ENCODE measurements around the gene RASGEF1B.
"Not testable (repeated sequence)": the region's sequence is repeated elsewhere in the genome, so short reads cannot be mapped to it uniquely, and the experiment has no call there.

The RASGEF1B gene

DNA sequence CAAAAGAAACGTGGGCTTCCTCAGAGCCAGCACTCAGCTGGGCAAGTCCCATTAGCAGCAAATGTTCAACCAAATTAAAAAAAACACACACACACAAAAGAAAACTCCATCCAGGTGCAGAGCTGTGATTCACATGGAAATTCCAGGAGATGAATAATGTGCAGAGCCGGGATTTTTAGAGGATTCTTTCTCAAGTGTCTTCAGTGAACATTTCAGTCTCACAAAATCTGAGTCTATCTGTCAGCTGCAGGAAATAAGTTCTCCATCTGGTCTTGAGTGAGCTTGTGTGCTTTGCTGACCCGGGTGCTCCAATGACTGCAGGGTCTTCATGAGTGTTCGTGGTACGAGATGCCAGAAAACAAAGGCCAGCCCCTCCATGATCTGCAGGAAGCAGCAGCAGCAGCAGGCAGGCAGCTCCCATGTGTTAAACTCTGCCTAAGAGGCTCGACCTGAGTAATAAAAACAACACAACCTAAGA, 44.3 kb downstream of the RASGEF1B start:
- Mint-ChIP-seq H3K27me3 (no peaks in the 10 kb centered on the region), H3K36me3 (ENCODE audit: insufficient read depth) (peaks cover 27% of the 10 kb centered on the region), H3K4me1 (ENCODE audit: low read depth in 2 of 2) (no peaks in the 10 kb centered on the region), H3K4me3 (no peak overlapping the region), H3K27ac (no peak overlapping the region), H3K9me3 (peaks cover 0 to 2% of the 10 kb centered on the region in 2 donors)
- ATAC-seq (replicated peaks) = no peak
- DNase-seq = no peak

DNA sequence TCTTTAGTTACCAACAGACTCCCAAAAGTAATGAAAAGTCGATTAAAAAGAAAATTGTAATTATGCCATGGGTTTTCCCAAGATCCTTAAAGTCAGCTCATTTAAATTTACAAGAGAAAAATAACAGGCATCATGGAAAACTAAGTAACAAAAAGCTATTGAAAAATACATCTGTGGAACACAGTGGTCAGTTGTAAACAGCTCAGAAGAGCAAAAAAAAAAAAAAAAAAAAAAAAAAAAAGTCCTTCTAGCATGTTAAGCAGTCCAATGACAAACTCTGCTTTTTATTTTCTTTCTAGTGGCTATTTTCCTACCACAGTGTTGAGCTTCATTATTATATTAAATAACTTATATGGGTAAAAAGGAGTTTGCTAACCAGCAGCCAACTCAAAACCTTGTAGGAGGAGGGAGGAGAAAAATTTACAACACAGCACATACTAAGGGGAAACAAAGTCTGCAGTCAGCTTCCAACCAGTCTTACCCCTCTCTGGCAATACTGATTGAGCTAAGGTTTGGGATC, 44.9 kb downstream of the RASGEF1B start:
- H3K4me1 Mint-ChIP-seq (ENCODE audit: low read depth in 2 of 2) = no peaks in the 10 kb centered on the region
- H3K9me3 Mint-ChIP-seq = peaks cover 0 to 2% of the 10 kb centered on the region in 2 donors
- H3K4me3 Mint-ChIP-seq = no peak overlapping the region
- ATAC-seq (replicated peaks) (no peak), DNase-seq (no peak)
- peaks cover 21% of the 10 kb centered on the region for H3K36me3 Mint-ChIP-seq (ENCODE audit: insufficient read depth)
- no peak overlapping the region for H3K27ac Mint-ChIP-seq
- no peaks in the 10 kb centered on the region for H3K27me3 Mint-ChIP-seq

DNA sequence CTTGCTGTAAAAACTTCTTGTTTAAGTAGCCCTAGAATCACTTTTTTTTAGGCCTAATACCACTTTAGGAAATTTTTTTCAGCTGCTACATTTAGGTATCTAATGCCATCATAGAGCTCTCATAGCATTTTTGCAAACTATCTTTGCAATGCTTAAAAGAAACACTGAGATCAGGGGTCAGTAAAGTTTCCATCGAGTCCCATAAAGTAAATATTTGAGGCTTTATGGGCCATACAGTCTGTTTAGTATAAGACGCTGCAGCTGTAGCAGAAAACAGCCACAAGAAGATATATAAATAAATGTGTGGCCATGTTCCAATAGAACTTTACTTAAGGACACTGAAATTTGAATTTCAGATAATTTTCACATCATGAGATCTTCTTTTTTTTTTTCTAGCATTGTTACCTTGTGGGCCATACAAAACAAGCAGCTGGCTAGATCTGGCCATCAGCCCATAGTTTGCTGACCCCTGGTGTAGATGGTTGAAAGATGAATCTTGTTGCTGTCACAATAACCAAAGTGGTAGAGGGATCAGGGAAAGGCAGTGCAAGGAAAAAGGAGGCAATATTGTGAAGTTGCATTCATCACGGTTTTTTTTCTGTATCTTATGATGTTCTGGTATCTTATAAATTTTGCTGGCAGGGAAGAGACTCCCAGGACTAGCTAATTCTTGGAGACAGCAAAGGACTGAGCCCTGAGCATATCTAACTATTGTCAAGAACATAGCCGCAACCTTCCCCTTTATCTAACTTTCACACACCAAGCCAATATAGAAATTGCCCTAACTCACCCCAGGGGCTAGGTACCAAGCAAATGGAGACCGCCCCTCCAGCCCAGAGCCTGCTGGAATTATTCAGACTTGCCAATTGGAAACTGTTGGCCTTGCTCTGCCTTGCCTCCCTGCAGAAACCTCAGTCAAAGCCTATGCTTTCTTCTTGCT, 46.6 kb downstream of the RASGEF1B start:
- H3K36me3 Mint-ChIP-seq (ENCODE audit: insufficient read depth) = peaks cover 20% of the 10 kb centered on the region
- no peak overlapping the region for H3K27ac Mint-ChIP-seq
- ATAC-seq (replicated peaks) = no peak
- H3K9me3 Mint-ChIP-seq = peaks cover 0 to 2% of the 10 kb centered on the region in 2 donors
- H3K27me3 Mint-ChIP-seq = no peaks in the 10 kb centered on the region
- no peak for DNase-seq
- no peaks in the 10 kb centered on the region for H3K4me1 Mint-ChIP-seq (ENCODE audit: low read depth in 2 of 2)
- no peak overlapping the region for H3K4me3 Mint-ChIP-seq

DNA sequence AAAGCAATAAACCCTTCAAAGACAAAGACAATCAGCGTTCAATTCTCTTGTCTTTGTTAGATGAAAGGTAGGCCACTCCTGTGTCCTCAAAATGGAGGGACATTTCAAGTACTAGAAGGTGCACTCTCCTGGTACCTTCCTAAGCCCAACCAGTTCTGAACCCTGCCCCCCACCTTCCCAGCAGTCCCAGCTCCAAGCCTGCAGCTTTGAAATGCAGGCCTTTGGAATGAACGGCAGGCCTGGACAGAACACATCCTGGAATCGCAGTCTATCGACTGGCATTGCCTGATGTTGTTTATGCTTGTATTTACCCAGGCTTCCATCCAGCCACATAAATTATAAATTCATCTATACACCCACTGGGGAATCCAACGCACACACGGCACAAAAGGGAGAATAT, 47.4 kb downstream of the RASGEF1B start:
- no peaks in the 10 kb centered on the region for H3K4me1 Mint-ChIP-seq (ENCODE audit: low read depth in 2 of 2)

DNA sequence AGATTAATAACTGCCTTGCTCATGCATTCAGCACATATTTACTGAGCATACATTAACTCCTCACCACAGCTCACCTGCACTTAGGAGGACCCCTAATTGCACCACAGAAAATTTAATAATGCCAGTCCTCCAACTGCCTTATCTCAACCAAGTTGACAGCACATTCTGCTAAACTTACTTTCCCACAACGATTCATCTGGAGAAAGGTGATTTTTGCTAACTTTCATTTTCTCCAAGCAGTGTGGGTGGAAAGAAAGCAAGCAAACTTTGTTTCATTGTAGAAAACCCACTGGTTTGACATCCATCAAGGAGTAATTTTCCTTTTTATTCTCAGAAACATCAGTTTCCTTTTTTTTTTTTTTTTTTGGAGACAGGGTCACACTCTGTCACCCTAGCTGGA, 49.1 kb downstream of the RASGEF1B start:
- Mint-ChIP-seq H3K27me3 (no peaks in the 10 kb centered on the region), H3K36me3 (ENCODE audit: insufficient read depth) (peaks cover 9% of the 10 kb centered on the region), H3K4me1 (ENCODE audit: low read depth in 2 of 2) (no peaks in the 10 kb centered on the region), H3K4me3 (no peak overlapping the region), H3K9me3 (no peaks in the 10 kb centered on the region), H3K27ac (no peak overlapping the region)
- DNase-seq = no peak
- ATAC-seq (replicated peaks) = no peak

More for the DNA sequence above, 47.4 kb downstream of the RASGEF1B start:
- H3K27ac Mint-ChIP-seq = no peak overlapping the region
- DNase-seq (no peak), ATAC-seq (replicated peaks) (no peak)
- H3K27me3 Mint-ChIP-seq = no peaks in the 10 kb centered on the region
- H3K36me3 Mint-ChIP-seq (ENCODE audit: insufficient read depth) = peaks cover 14% of the 10 kb centered on the region
- no peak overlapping the region for H3K4me3 Mint-ChIP-seq
- peaks cover 0 to 2% of the 10 kb centered on the region in 2 donors for H3K9me3 Mint-ChIP-seq

DNA sequence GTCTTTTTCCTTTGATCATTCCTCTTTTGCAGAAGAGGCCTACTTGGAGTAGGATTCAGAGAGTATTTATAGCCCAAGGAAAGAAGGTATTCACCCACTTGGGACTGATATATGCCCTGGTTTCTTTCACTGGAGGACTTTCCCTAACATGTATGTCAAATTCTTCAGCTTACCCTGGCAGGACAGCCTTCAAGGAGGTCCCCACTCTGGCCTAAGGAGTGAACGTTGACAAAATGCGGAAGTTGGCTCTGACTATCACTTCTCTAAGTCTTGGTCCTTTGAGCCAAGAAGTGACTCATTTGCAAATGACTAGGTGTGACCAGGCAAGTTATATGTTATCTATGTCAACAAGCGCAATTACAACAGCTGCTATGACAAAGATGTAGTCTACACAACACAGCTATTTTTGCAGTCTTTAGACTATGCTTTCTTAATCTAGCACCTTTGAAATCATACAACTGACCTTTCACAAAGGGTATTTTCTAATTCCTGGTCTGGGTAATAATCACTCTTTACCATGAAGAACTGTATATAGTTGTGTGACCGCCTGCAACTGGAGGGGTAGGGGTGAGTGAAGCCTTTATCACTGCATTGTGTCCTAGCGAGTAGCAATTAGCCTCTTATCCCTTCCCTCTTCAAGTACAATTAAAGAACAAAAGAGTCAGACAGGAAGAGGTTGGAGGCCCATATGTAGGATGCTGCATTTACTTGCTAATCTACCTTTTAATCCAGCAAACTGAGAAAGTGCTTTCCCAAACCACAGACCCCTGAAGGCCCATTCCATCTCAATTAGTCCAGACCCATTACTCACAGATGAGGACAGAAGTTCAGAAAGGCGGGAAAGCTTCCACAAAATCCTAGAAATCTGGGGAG, 50.1 kb downstream of the RASGEF1B start:
- peak; percentile 69 for ATAC-seq (replicated peaks)
- Mint-ChIP-seq H3K36me3 (ENCODE audit: insufficient read depth) (peaks cover 9% of the 10 kb centered on the region), H3K9me3 (no peaks in the 10 kb centered on the region), H3K4me1 (ENCODE audit: low read depth in 2 of 2) (no peaks in the 10 kb centered on the region), H3K27me3 (no peaks in the 10 kb centered on the region), H3K27ac (peak overlapping the region in 1 of 2 donors; percentile 0), H3K4me3 (no peak overlapping the region)
- DNase-seq = no peak

DNA sequence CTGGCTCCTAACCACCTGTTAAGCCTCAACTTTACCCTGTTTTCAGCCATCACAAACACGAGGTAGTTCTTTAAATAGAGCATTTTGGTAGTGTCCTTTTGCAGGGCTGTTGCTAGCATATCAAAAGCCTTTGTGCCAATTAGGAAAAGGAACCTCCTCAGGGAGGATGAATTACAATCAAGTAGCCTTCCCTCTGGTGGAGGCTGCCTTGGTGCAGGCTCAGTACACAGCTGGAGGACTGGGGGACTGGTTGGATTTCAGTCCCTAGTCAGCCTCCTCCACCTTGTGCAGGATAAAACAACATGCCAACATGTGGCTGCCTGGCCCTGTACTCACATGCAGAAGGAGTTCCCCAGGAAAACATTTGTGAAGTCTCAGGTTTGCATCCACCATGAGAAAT, 53.1 kb downstream of the RASGEF1B start:
- DNase-seq (no peak), ATAC-seq (replicated peaks) (no peak)
- H3K4me1 Mint-ChIP-seq (ENCODE audit: low read depth in 2 of 2) = no peaks in the 10 kb centered on the region
- no peaks in the 10 kb centered on the region for H3K9me3 Mint-ChIP-seq
- no peak overlapping the region for H3K27ac Mint-ChIP-seq
- H3K4me3 Mint-ChIP-seq = no peak overlapping the region
- no peaks in the 10 kb centered on the region for H3K27me3 Mint-ChIP-seq
- H3K36me3 Mint-ChIP-seq (ENCODE audit: insufficient read depth) = no peaks in the 10 kb centered on the region

DNA sequence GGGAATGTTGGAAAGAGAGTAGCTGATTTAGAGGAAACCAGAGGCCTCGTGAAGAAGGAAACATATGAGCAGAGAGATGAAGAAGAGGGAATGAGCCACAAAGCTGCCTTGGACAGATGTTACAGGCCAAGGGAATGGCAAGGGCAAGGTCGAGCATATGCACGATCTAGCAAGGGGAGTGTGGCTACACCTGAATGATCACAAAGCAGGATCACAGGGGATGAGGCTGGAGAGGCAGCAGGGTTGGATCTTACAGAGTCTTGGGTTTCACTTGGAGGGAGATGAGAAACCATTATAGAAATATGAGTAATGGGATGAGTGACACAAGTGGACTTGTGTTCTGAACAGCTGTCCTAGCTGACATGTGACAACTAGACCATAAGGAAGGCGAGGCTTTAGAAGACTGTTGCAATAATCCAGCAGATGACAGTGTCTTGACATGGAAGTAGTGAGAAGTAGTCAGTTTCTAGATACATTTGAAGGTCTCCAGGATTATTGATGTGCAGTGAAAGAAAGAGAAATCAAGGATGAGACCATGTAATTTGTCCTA, 58.7 kb downstream of the RASGEF1B start:
- Mint-ChIP-seq H3K27ac (no peak overlapping the region), H3K4me1 (ENCODE audit: low read depth in 2 of 2) (no peaks in the 10 kb centered on the region), H3K4me3 (no peak overlapping the region), H3K9me3 (no peaks in the 10 kb centered on the region), H3K36me3 (ENCODE audit: insufficient read depth) (no peaks in the 10 kb centered on the region), H3K27me3 (no peaks in the 10 kb centered on the region)
- no peak for DNase-seq
- no peak for ATAC-seq (replicated peaks)

DNA sequence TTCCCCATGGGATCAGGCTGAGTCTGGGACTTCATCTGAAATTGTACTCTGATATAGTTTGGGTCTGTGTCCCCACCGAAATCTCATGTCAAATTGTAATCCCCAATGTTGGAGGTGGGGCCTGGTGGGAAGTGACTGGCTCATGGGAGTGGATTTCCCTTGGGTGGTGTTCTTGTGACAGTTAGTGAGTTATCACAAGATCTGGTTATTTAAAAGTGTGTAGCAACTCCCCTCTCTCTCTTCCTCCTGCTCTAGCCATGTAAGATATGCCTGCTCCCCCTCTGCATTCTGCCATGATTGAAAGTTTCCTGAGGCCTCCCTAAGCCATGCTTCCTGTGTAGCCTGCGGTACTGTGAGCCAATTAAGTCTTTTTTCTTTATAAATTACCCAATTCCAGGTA, 61.0 kb downstream of the RASGEF1B start:
- Mint-ChIP-seq H3K4me1 (ENCODE audit: low read depth in 2 of 2) (no peaks in the 10 kb centered on the region), H3K4me3 (no peak overlapping the region), H3K27me3 (no peaks in the 10 kb centered on the region), H3K36me3 (ENCODE audit: insufficient read depth) (no peaks in the 10 kb centered on the region), H3K27ac (no peak overlapping the region), H3K9me3 (no peaks in the 10 kb centered on the region)
- ATAC-seq (replicated peaks) (no peak), DNase-seq (no peak)

DNA sequence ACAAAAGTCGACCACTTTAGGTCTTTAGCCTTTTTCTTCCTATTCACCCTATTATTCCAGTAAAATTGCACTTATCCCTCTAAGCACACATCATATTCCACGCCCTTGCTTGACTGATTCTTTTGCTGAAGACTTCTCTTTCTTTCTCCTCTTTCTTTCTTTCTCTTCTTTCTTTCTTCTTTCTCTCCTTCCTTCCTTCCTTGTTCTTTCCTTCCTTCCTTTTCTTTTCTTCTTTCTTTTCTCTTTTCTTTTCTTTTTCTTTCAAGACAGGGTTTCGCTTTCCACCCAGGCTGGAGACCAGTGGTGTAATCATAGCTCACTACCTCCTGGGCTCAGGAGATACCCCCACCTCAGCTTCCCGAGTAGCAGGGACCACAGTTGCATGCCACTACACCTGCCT, 61.9 kb downstream of the RASGEF1B start:
- no peak overlapping the region for H3K4me3 Mint-ChIP-seq
- H3K27ac Mint-ChIP-seq = no peak overlapping the region
- no peaks in the 10 kb centered on the region for H3K9me3 Mint-ChIP-seq
- peaks cover 0 to 2% of the 10 kb centered on the region in 2 donors for H3K4me1 Mint-ChIP-seq (ENCODE audit: low read depth in 2 of 2)
- DNase-seq = no peak
- peaks cover 4% of the 10 kb centered on the region for H3K36me3 Mint-ChIP-seq (ENCODE audit: insufficient read depth)
- no peak for ATAC-seq (replicated peaks)
- H3K27me3 Mint-ChIP-seq = no peaks in the 10 kb centered on the region

DNA sequence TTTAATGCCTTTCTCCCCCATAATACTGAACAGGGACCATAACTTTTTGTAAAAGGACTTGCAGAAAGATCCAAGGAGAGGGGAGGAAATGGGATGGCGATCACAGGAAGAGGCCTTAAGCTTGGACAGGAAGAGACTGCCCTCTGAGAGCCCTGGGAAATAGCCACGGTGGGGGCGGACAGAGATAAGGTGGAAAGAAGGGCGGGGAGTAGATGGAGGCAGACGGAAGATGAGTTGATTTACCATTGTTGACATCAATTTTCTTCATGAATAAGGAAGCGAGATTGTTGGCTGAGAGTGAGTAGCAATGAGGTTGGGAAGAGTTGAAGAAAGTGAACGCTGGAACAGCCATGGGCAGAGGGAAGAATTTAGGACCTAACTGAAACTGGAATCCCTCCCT, 63.4 kb downstream of the RASGEF1B start:
- Mint-ChIP-seq H3K9me3 (no peaks in the 10 kb centered on the region), H3K4me1 (ENCODE audit: low read depth in 2 of 2) (peaks cover 0 to 2% of the 10 kb centered on the region in 2 donors), H3K36me3 (ENCODE audit: insufficient read depth) (peaks cover 4% of the 10 kb centered on the region), H3K4me3 (no peak overlapping the region), H3K27ac (no peak overlapping the region), H3K27me3 (peaks cover 0 to 11% of the 10 kb centered on the region in 2 donors)
- ATAC-seq (replicated peaks) = no peak
- DNase-seq = no peak

DNA sequence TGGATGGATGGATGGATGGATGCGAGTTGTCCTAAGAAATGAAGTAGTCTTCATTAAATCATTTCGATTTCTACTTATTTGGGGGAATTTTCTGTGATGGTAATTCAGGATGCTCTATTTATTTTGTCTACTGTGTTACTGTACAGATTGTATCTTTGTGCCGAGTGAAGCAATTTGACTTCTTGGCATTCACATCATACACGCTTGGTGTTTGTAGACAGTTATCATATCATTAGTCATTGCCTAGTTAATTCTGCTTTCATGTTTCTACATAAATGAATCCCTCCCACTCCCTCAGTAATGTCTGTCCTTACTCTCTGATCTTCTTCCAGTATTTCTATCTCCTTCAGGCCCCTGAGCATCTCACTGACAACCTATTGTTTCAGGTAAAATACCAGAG, 64.0 kb downstream of the RASGEF1B start:
- Mint-ChIP-seq H3K27me3 (peaks cover 6 to 17% of the 10 kb centered on the region in 2 donors), H3K27ac (no peak overlapping the region), H3K4me3 (no peak overlapping the region), H3K9me3 (no peaks in the 10 kb centered on the region), H3K36me3 (ENCODE audit: insufficient read depth) (peaks cover 4% of the 10 kb centered on the region), H3K4me1 (ENCODE audit: low read depth in 2 of 2) (peaks cover 0 to 2% of the 10 kb centered on the region in 2 donors)
- no peak for ATAC-seq (replicated peaks)
- DNase-seq = no peak

DNA sequence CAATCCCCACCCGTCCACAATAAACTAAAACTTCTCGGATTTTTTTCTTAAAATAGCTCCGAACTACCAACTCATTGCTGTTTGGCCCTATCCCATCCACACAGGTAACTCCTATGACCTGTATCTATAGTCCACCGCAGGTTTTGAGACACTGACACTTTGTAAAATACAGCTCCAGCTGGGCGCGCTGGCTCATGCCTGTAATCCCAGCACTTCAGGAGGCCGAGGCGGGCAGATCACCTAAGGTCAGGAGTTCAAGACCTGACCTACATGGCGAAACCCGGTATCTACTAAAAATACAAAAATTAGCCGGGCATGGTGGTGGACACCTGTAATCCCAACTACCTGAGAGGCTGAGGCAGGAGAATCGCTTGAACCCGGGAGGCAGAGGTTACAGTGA, 65.2 kb downstream of the RASGEF1B start:
- not testable (repeated sequence) for H3K4me1 Mint-ChIP-seq (ENCODE audit: low read depth in 2 of 2); H3K4me3 Mint-ChIP-seq; H3K27ac Mint-ChIP-seq; H3K36me3 Mint-ChIP-seq (ENCODE audit: insufficient read depth); ATAC-seq (replicated peaks); H3K9me3 Mint-ChIP-seq; DNase-seq
- H3K27me3 Mint-ChIP-seq = peaks cover 14 to 28% of the 10 kb centered on the region in 2 donors

Data from effector memory CD8-positive, alpha-beta T cell (primary cell).